ENCODE results near the gene CFAP99.

GRCh38 chr4:2400841-2401609 lies 17.7 kb upstream of the CFAP99 start:
- TF ChIP-seq REST (IDR thresholded peaks at IDR 0.05; ENCODE audit: insufficient read depth in 1 of 2, low read depth in 2 of 2, low read length in 2 of 2) (no peak), POLR2AphosphoS5 (IDR thresholded peaks at IDR 0.05; ENCODE audit: low read depth, low read length) (no peak)
